Mesenchymal stem cell (in vitro differentiated cells and primary cell): ENCODE measurements around the gene DTNBP1.

ENCODE experiments used
- DNase-seq: peaks from one replicate; pipeline ENCODE4 v3.0.0-alpha.2; 2013
- H2AFZ ChIP-seq: one replicate; pipeline ENCODE4 v1.6.1; 2013; ENCODE audit warnings: low read depth, mild to moderate bottlenecking, control low read depth, inconsistent platforms, low read length, moderate library complexity
- H2AK5ac ChIP-seq: 2 replicates; pipeline ENCODE4 v1.6.1; 2013; ENCODE audit warnings: low read length, moderate library complexity, mild to moderate bottlenecking, inconsistent platforms; ENCODE audit not compliant: severe bottlenecking
- H2BK120ac ChIP-seq: one replicate; pipeline ENCODE4 v1.6.1; 2013; ENCODE audit warnings: low read depth, mild to moderate bottlenecking, inconsistent platforms, low read length, moderate library complexity
- H2BK12ac ChIP-seq, 2 experiments: one replicate each; pipeline ENCODE4 v1.6.1; 2013; ENCODE audit warnings: inconsistent platforms in 2 of 2, low read length in 2 of 2, mild to moderate bottlenecking in 2 of 2, moderate library complexity in 2 of 2, control low read depth in 1 of 2
- H2BK15ac ChIP-seq: one replicate; pipeline ENCODE4 v1.6.1; 2013; ENCODE audit warnings: mild to moderate bottlenecking, low read depth, inconsistent platforms; ENCODE audit not compliant: poor library complexity, severe bottlenecking
- H2BK5ac ChIP-seq: 2 replicates; pipeline ENCODE4 v1.6.1; 2013; ENCODE audit warnings: low read depth, mild to moderate bottlenecking, low read length, control low read depth, inconsistent platforms; ENCODE audit not compliant: poor library complexity, severe bottlenecking
- H3K14ac ChIP-seq, 2 experiments: one replicate each; pipeline ENCODE4 v1.6.1; 2013; ENCODE audit warnings: inconsistent platforms in 2 of 2, low read length in 2 of 2, control low read depth in 1 of 2, mild to moderate bottlenecking in 1 of 2, moderate library complexity in 1 of 2
- H3K18ac ChIP-seq, 2 experiments: one replicate each; pipeline ENCODE4 v1.6.1; 2013; ENCODE audit warnings: inconsistent platforms in 2 of 2, low read length in 2 of 2, control low read depth in 1 of 2, low read depth in 1 of 2, mild to moderate bottlenecking in 1 of 2
- H3K23ac ChIP-seq, 2 experiments: one replicate each; pipeline ENCODE4 v1.6.1; 2013; ENCODE audit warnings: inconsistent platforms in 2 of 2, low read length in 2 of 2, mild to moderate bottlenecking in 2 of 2, moderate library complexity in 2 of 2, control low read depth in 1 of 2
- H3K27ac ChIP-seq: 2 replicates; pipeline ENCODE4 v1.5.1; 2013; ENCODE audit warnings: mild to moderate bottlenecking, moderate library complexity, low read length, control low read depth, inconsistent platforms; ENCODE audit not compliant: poor library complexity, severe bottlenecking
- H3K27me3 ChIP-seq, 2 experiments: 2 replicates each; pipeline versions ENCODE4 v1.6.1 to v1.7.0; 2013; ENCODE audit warnings: low read length in 2 of 2, mild to moderate bottlenecking in 2 of 2, moderate library complexity in 2 of 2, control low read depth in 1 of 2, inconsistent platforms in 1 of 2; ENCODE audit not compliant: control insufficient read depth in 1 of 2, insufficient read depth in 1 of 2
- H3K36me3 ChIP-seq, 2 experiments: 2 replicates each; pipeline versions ENCODE4 v1.6.1 to v1.7.0; 2013; ENCODE audit warnings: low read length in 2 of 2, control low read depth in 1 of 2, inconsistent platforms in 1 of 2, low read depth in 1 of 2, mild to moderate bottlenecking in 1 of 2; ENCODE audit not compliant: insufficient read depth in 2 of 2, control insufficient read depth in 1 of 2
- H3K4ac ChIP-seq, 2 experiments: one replicate each; pipeline ENCODE4 v1.6.1; 2013; ENCODE audit warnings: inconsistent platforms in 2 of 2, low read length in 2 of 2, mild to moderate bottlenecking in 2 of 2, moderate library complexity in 2 of 2, control low read depth in 1 of 2, low read depth in 1 of 2
- H3K4me1 ChIP-seq: 2 replicates; pipeline ENCODE4 v1.6.1; 2013; ENCODE audit warnings: low read depth, low read length, control low read depth; ENCODE audit not compliant: control insufficient read depth, insufficient read depth
- H3K4me2 ChIP-seq: 2 replicates; pipeline ENCODE4 v1.6.1; 2013; ENCODE audit warnings: low read length, mild to moderate bottlenecking, inconsistent platforms; ENCODE audit not compliant: poor library complexity, severe bottlenecking
- H3K4me3 ChIP-seq, 2 experiments: 2 replicates each; pipeline versions ENCODE4 v1.5.1 to v1.7.0; 2013; ENCODE audit warnings: low read length in 2 of 2, mild to moderate bottlenecking in 2 of 2, control low read depth in 1 of 2, low read depth in 1 of 2; ENCODE audit not compliant: insufficient read depth in 1 of 2
- H3K79me1 ChIP-seq: replicated peaks from 2 replicates; pipeline ENCODE4 v1.6.1; 2013; ENCODE audit warnings: mild to moderate bottlenecking, control low read depth, low read length, inconsistent platforms; ENCODE audit not compliant: poor library complexity, severe bottlenecking
- H3K9ac ChIP-seq: 2 replicates; pipeline ENCODE4 v1.7.0; 2013; ENCODE audit warnings: mild to moderate bottlenecking, low read length, moderate library complexity
- H3K9me3 ChIP-seq: 2 replicates; pipeline ENCODE4 v1.7.0; 2013; ENCODE audit warnings: mild to moderate bottlenecking, low read length; ENCODE audit not compliant: control insufficient read depth
- H4K8ac ChIP-seq: one replicate; pipeline ENCODE4 v1.6.1; 2013; ENCODE audit warnings: inconsistent platforms, mild to moderate bottlenecking, low read length, moderate library complexity
- H4K91ac ChIP-seq: one replicate; pipeline ENCODE4 v1.6.1; 2013; ENCODE audit warnings: mild to moderate bottlenecking, low read length, inconsistent platforms
- WGBS: methylation state at CpG from one replicate; pipeline ENCODE4 v1.1.7; 2013; ENCODE audit warnings: mixed read lengths; 5-methylcytosine and 5-hydroxymethylcytosine counted together

Gene DTNBP1

DNA sequence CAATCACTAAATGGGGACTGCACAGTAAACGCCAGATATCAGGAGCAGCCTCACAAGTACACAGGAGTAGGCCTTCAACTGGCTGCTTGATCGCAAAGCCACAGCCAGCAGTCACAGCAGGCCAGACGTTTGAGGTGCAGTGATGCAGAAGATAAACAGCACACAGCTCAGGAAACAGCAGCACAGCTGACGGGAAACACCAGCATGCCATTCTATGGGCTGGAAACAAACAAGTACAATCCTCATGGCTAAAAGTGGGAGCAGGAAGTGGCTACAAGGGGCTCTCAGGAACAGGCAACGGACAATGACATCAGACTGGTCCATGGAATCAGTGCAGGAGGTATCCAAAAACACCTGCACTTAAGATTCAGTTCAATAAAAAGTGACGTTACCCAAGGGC is 111.0 kb downstream of the DTNBP1 start:
- H3K4me2 ChIP-seq: no peak overlapping the region
- peaks cover 0 to 4% of the 10 kb centered on the region in 2 experiments for H3K36me3 ChIP-seq
- peak; percentile 81 for DNase-seq
- peak overlapping the region; percentile 18 to 98 for H2BK12ac ChIP-seq
- peak overlapping the region; percentile 3 for H4K8ac ChIP-seq
- H3K23ac ChIP-seq: no peak overlapping the region
- H3K9ac ChIP-seq: no peak overlapping the region
- H3K9me3 ChIP-seq: no peaks in the 10 kb centered on the region
- H3K27ac ChIP-seq: peak overlapping the region; percentile 2
- no peaks in the 10 kb centered on the region for H3K27me3 ChIP-seq
- no peak overlapping the region for H2AFZ ChIP-seq
- H2BK120ac ChIP-seq: no peak overlapping the region
- H3K14ac ChIP-seq: no peak overlapping the region
- peaks cover 9% of the 10 kb centered on the region for H3K4me1 ChIP-seq
- no peak overlapping the region for H2BK15ac ChIP-seq
- no peak overlapping the region for H2AK5ac ChIP-seq
- no peak overlapping the region for H3K4ac ChIP-seq
- no peak overlapping the region for H3K4me3 ChIP-seq
- 26% methylated on average over 6 of the region's 6 CpGs for WGBS
- H2BK5ac ChIP-seq: no peak overlapping the region
- H3K79me1 ChIP-seq: peaks cover 18% of the 10 kb centered on the region
- no peak overlapping the region for H4K91ac ChIP-seq
- H3K18ac ChIP-seq: peak overlapping the region; percentile 55 to 92

DNA sequence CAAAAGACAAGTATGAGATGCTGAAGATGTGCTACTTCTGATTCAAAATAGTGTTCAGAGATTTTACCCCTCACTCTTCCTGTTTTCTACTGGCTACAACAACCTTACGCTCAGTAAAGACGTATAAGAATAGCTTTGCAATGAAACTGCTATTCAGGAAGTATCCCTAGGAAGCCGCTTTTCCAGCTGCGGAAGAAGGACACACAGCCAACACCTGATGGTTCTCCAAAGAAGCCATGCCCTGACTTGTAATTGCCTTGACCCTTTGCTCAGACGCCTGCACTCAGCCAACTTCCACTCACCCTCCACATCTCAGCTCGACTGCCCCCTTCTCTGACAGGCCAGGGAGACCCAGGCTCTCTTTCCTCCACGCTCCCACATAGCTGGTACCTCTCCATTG is 111.6 kb downstream of the DTNBP1 start:
- H3K4ac ChIP-seq: peak overlapping the region in 1 of 2 experiments; percentile 89
- DNase-seq: no peak
- peaks cover 0 to 4% of the 10 kb centered on the region in 2 experiments for H3K36me3 ChIP-seq
- no peak overlapping the region for H2AFZ ChIP-seq
- H3K14ac ChIP-seq: peak overlapping the region in 1 of 2 experiments; percentile 92
- H3K4me3 ChIP-seq: no peak overlapping the region
- H3K4me2 ChIP-seq: no peak overlapping the region
- H2BK15ac ChIP-seq: no peak overlapping the region
- H3K4me1 ChIP-seq: peaks cover 10% of the 10 kb centered on the region
- H3K18ac ChIP-seq: peak overlapping the region; percentile 55 to 92
- no peak overlapping the region for H2AK5ac ChIP-seq
- peak overlapping the region; percentile 3 for H4K8ac ChIP-seq
- H3K9ac ChIP-seq: no peak overlapping the region
- H3K9me3 ChIP-seq: no peaks in the 10 kb centered on the region
- peak overlapping the region; percentile 65 for H4K91ac ChIP-seq
- 92% methylated on average over 7 of the region's 7 CpGs for WGBS
- H2BK120ac ChIP-seq: no peak overlapping the region
- H3K27ac ChIP-seq: no peak overlapping the region
- peak overlapping the region; percentile 18 to 98 for H2BK12ac ChIP-seq
- H3K79me1 ChIP-seq: peaks cover 18% of the 10 kb centered on the region
- H3K27me3 ChIP-seq: no peaks in the 10 kb centered on the region
- H3K23ac ChIP-seq: no peak overlapping the region
- H2BK5ac ChIP-seq: no peak overlapping the region

- H3K9me3 ChIP-seq: no peaks in the 10 kb centered on the region
- H3K23ac ChIP-seq: no peak overlapping the region
- no peak overlapping the region for H3K4ac ChIP-seq
- H3K79me1 ChIP-seq: peaks cover 17% of the 10 kb centered on the region
- H4K91ac ChIP-seq: no peak overlapping the region
- H4K8ac ChIP-seq: no peak overlapping the region
- 100% methylated on average over 1 of the region's 2 CpGs for WGBS
- H3K27ac ChIP-seq: no peak overlapping the region
- no peak overlapping the region for H2BK15ac ChIP-seq
- no peak overlapping the region for H2AFZ ChIP-seq
- H2BK5ac ChIP-seq: no peak overlapping the region
- no peak overlapping the region for H2AK5ac ChIP-seq
- peak overlapping the region in 1 of 2 experiments; percentile 15 for H3K18ac ChIP-seq
- H2BK120ac ChIP-seq: no peak overlapping the region
- peak overlapping the region in 1 of 2 experiments; percentile 24 for H2BK12ac ChIP-seq
- H3K4me2 ChIP-seq: no peak overlapping the region
- H3K27me3 ChIP-seq: no peaks in the 10 kb centered on the region
- no peak for DNase-seq
- peaks cover 10% of the 10 kb centered on the region for H3K4me1 ChIP-seq
- no peak overlapping the region for H3K14ac ChIP-seq
- H3K9ac ChIP-seq: no peak overlapping the region
- no peak overlapping the region for H3K4me3 ChIP-seq
- peaks cover 0 to 4% of the 10 kb centered on the region in 2 experiments for H3K36me3 ChIP-seq
These were observed 112.2 kb downstream of the DTNBP1 start for GRCh38 chr6:15550546-15551123.

DNA sequence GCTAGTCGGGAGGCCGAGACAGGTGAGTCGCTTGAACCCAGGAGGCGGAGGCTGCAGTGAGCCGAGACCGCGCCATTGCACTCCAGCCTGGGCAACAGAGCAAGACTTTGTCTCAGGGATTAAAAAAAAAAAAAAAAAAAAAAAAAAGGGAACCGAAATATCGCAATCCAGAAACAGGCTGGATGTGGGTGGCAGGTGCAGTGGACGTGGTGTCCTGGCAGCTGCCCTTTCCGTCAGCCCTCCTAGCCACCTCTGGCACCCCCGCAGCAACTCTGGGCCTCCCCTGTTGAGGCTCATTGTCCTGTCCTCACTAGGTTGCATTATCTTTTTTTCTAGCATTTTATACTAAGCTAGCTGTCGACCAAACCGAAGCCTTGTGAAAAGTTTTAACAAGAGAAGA is 113.5 kb downstream of the DTNBP1 start:
- Histone ChIP-seq H2AFZ (no peak overlapping the region), H2BK12ac (peak overlapping the region in 1 of 2 experiments; percentile 40), H3K18ac (peak overlapping the region in 1 of 2 experiments; percentile 58), H3K23ac (no peak overlapping the region), H3K14ac (no peak overlapping the region), H4K8ac (no peak overlapping the region), H3K36me3 (peaks cover 0 to 4% of the 10 kb centered on the region in 2 experiments), H4K91ac (no peak overlapping the region), H2BK5ac (no peak overlapping the region), H3K4me2 (no peak overlapping the region), H3K9me3 (no peaks in the 10 kb centered on the region), H3K27me3 (no peaks in the 10 kb centered on the region), H3K4me3 (no peak overlapping the region), H2BK15ac (no peak overlapping the region), H2BK120ac (no peak overlapping the region), H3K4me1 (peaks cover 10% of the 10 kb centered on the region), H3K27ac (no peak overlapping the region), H3K9ac (no peak overlapping the region), H2AK5ac (no peak overlapping the region), H3K4ac (no peak overlapping the region), H3K79me1 (peaks cover 12% of the 10 kb centered on the region)
- DNase-seq: no peak
- WGBS: 99% methylated on average over 14 of the region's 14 CpGs
